Muscle layer of colon (tissue), 2 donors: ENCODE measurements around the gene BEST3.

Experiments
- H3K27ac ChIP-seq: one replicate; pipeline ENCODE4 v1.7.0; 2013; ENCODE audit warnings: low read depth, mild to moderate bottlenecking, low read length, moderate library complexity
- H3K27me3 ChIP-seq, 2 donors: one replicate each; pipeline ENCODE4 v1.7.0; 2013; ENCODE audit warnings: low read length in 2 of 2, mild to moderate bottlenecking in 2 of 2; ENCODE audit not compliant: insufficient read depth in 2 of 2, control insufficient read depth in 1 of 2
- H3K36me3 ChIP-seq: one replicate; pipeline ENCODE4 v1.7.0; 2013; ENCODE audit warnings: mild to moderate bottlenecking, low read length; ENCODE audit not compliant: insufficient read depth
- H3K4me1 ChIP-seq: one replicate; pipeline ENCODE4 v1.7.0; 2013; ENCODE audit warnings: mild to moderate bottlenecking, low read length; ENCODE audit not compliant: insufficient read depth
- H3K4me3 ChIP-seq, 2 donors: one replicate each; pipeline ENCODE4 v1.7.0; 2013; ENCODE audit warnings: low read length in 2 of 2, low read depth in 1 of 2, mild to moderate bottlenecking in 1 of 2, moderate library complexity in 1 of 2
- H3K9ac ChIP-seq: one replicate; pipeline ENCODE4 v1.7.0; 2013; ENCODE audit warnings: low read length
- H3K9me3 ChIP-seq: one replicate; pipeline ENCODE4 v1.7.0; 2013; ENCODE audit warnings: mild to moderate bottlenecking, low read length
- donor health status: abdominal sarcoma.
- donor health status: Adenocarcinoma of cecum.

BEST3 gene

DNA sequence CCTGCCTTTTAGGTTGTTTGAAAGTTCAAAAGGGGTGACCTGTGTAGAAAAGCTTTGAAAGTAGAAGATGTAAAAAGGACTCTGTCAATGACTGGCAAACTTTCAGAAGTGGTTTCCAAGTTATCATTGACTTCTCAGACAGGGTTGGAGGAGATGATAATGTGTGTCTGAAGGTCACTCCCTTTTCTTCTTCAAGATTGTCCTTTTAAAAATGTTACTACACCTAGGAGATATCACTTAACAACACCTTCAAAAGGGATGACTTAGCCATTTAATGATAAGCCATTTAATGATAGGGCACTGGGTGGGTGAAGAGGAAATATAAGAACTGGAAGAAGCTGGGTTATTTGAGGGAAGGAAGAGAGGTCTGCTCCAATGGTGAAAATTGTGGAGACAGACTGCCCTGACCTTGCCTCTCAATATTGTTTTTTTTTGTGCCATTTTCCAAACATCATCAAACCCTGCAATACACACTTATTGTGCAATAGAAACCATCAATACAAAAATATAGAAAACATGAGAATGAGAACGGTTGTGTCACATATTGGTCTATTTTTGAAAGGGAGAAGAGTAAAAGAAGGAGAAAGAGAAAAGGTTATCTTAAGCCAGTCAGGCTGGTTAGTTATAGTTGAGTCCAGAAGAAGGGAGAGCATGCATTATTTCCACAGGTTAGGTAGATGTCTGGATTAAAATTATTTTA lies 38.8 kb downstream of the BEST3 start:
- H3K4me3 ChIP-seq = no peak overlapping the region
- no peaks in the 10 kb centered on the region for H3K9me3 ChIP-seq
- H3K27ac ChIP-seq = no peak overlapping the region
- H3K36me3 ChIP-seq = no peaks in the 10 kb centered on the region
- no peaks in the 10 kb centered on the region for H3K27me3 ChIP-seq
- no peak overlapping the region for H3K9ac ChIP-seq
- H3K4me1 ChIP-seq = no peaks in the 10 kb centered on the region

DNA sequence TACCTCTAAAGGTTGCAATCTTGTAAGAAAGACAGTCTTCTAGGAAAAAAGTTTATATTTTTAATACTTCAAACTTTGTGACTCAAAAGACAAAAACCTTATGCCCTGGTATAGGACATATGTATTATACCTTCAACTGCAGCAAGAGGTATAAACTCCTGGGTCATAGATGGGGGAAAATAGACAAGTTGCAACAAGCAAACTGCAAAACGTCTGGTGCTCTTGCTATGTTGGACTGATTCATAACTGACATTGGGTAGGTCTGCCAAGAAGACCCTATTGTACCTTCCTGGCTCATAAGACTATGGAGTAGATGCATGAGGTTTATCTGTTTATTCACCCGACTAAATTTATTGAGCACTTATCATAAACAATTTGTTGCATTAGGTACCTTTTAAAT lies 40.9 kb downstream of the BEST3 start:
- Histone ChIP-seq H3K4me3 (no peak overlapping the region), H3K4me1 (no peaks in the 10 kb centered on the region), H3K27me3 (no peaks in the 10 kb centered on the region), H3K27ac (no peak overlapping the region), H3K36me3 (no peaks in the 10 kb centered on the region), H3K9me3 (no peaks in the 10 kb centered on the region), H3K9ac (no peak overlapping the region)

DNA sequence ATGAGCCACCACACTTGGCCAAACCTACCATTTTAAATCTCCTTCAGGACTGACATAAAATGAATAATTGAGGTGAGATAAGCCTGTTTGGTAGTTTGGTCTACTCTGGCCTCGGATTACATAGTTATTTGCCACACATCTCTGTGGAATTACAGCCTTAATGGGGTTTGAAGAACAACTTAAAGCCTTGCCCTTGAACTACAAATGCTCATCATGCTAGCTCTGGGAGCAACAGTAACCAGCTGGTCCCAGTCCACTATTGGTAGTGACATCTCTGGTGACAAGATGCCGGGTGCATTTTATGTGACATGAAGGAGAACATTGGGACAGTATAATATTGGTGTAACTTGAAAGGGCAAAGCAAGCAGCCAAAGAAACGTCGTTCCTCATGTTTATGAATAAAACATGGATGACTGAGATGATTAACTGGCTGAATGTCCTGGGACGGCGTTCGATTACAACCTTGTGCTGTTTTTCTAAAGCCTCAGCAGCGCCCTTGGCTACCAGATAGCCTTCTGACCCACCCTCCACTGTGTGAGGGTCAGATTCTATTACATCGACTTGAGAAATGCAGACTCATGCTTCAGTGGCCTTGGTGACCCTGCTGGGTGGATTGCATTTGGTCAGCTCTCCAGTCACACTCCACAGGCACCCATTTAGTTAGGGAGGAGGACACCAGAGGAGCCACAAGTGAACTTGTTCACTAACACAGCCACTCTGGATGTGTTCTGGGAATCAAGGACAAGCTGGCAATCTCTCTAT lies 41.5 kb downstream of the BEST3 start:
- Histone ChIP-seq H3K9me3 (no peaks in the 10 kb centered on the region), H3K9ac (no peak overlapping the region), H3K4me1 (no peaks in the 10 kb centered on the region), H3K4me3 (no peak overlapping the region), H3K36me3 (no peaks in the 10 kb centered on the region), H3K27ac (no peak overlapping the region), H3K27me3 (no peaks in the 10 kb centered on the region)

DNA sequence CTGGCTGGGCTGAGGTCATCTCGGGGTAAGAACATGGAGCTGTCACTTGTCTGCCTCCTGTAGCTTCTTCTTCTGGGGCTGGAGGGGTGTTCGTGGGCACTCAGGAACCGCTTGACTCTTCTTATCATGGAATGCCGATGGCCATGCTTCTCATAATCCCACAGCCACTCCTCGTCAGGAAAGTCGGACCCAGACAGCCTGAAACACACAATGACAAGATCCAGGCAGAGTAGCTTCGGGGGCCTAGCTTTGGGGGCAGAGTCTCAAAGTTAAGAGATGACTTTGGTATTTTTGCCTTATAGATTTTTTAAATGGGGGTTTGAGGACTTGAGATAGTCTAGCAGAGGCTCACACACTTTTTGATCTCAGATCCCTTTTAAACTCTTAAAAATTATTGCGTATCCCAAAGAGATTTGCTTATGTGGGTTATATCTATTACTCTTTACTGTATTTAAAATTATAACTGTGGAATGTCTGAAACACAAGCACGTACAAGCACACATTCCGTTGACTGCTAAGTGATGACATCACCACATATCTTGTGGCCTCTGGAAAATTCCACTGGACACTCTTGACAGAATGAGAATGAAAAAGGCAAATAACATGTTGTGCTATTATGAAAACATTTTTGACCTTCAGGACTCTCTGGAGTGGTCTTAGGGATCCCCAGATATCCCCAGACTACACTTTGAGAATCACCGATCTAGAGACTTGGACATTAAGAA lies 43.3 kb downstream of the BEST3 start:
- no peaks in the 10 kb centered on the region for H3K9me3 ChIP-seq
- no peaks in the 10 kb centered on the region for H3K4me1 ChIP-seq
- H3K27ac ChIP-seq = no peak overlapping the region
- no peak overlapping the region for H3K9ac ChIP-seq
- H3K36me3 ChIP-seq = no peaks in the 10 kb centered on the region
- H3K27me3 ChIP-seq = no peaks in the 10 kb centered on the region
- H3K4me3 ChIP-seq = no peak overlapping the region

DNA sequence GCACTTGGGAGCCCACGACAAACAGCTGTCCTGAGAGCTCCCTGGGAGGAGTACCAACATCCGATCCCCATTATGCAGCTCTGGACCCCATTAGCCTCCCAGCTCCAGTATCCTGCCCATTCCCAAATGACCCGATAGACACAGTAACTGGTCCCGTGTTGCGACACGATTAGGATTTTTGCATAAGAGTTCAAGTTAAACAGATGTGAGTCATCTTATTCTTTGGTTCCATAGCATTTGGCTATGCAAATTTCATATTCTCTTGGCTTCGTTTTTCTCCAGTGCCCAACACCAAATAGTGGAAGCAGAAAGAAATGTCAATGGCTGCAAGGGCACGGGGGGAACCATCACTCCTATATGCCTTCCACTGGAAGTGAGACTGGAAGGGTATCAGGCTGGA lies 45.4 kb downstream of the BEST3 start:
- Histone ChIP-seq H3K4me1 (no peaks in the 10 kb centered on the region), H3K9me3 (no peaks in the 10 kb centered on the region), H3K36me3 (no peaks in the 10 kb centered on the region), H3K27ac (no peak overlapping the region), H3K4me3 (no peak overlapping the region), H3K9ac (no peak overlapping the region), H3K27me3 (no peaks in the 10 kb centered on the region)

DNA sequence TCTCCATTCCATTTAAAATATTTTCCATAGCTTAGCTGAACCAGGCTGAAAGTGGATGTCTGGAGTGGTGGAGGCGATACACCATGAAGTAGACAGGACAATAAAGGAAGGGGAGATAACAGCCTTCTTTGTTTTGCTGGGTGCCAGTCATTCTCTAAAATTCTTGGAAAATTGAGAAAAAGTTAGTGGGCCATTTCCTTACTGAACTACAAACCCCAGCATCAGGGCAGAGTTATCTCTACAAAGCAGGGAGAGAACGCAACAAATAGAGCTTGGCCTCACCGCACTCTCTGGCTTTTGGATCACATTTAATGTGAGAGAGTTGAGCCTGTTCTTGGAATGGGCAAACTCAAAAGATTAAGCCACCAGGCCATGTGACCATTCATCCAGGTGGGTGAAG lies 47.2 kb downstream of the BEST3 start:
- Histone ChIP-seq H3K4me1 (no peaks in the 10 kb centered on the region), H3K27me3 (no peaks in the 10 kb centered on the region), H3K9ac (no peak overlapping the region), H3K9me3 (no peaks in the 10 kb centered on the region), H3K36me3 (no peaks in the 10 kb centered on the region), H3K27ac (no peak overlapping the region), H3K4me3 (no peak overlapping the region)

DNA sequence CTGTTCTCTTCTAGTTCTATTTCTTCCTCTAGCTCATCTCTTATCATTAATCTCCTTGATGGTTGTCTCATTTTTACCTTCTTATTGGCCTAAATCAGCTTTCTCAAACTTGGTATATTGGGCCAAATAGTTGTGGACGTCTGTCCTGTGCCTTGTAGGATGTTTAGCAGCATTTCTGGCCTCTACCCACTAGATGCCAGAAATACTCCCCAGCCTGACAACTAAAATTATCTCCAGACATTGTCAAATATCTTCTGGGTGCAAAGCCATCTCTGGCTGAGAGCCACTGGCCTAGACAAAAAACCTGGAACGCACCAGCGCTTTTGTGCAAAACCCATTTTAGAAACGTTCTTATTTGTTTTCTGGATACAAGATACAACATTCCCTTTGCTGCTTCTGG lies 49.6 kb downstream of the BEST3 start:
- no peaks in the 10 kb centered on the region for H3K9me3 ChIP-seq
- no peak overlapping the region for H3K9ac ChIP-seq
- H3K36me3 ChIP-seq = no peaks in the 10 kb centered on the region
- H3K27me3 ChIP-seq = no peaks in the 10 kb centered on the region
- no peaks in the 10 kb centered on the region for H3K4me1 ChIP-seq
- H3K4me3 ChIP-seq = no peak overlapping the region
- H3K27ac ChIP-seq = no peak overlapping the region

DNA sequence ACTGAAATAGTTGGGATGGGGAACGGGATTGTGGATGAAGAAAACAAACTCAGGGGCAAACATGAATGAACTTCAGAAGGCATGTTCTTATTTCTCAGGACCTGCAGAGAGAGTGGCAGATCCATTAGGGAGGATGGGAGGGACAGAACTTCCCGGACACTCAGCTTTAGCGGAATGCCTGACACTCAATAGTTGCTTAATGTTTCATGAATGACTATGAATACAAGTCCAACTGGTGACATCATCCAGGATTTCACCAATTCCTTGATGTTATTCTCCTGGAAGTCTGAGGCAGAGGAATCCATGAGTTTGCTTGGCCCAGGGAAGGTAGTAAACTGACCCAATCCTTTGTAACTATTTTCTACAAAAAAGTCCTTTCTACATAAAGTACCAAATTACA lies 50.6 kb downstream of the BEST3 start:
- H3K4me3 ChIP-seq = no peak overlapping the region

DNA sequence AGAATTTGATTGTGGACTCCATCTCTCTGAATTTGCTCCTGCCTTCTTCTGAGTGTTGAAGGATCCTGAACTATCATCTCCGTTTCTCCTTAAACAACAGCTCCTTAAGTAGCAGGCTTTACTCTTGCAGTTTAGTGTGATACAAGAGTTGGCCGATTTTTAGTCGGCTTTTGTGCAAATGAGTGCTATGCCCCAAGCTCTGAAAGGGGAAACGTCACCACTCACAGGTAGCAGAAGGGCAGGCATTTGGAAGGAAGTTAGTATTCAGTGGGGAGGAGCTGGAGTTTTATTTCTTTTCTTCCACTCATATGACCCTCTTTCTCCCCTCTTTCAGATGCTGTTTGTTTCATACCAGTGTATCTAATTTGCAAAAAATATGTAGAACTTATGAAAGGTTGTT lies 51.9 kb downstream of the BEST3 start:
- Histone ChIP-seq H3K27ac (no peak overlapping the region), H3K4me3 (no peak overlapping the region), H3K9me3 (no peaks in the 10 kb centered on the region), H3K4me1 (no peaks in the 10 kb centered on the region), H3K9ac (no peak overlapping the region), H3K27me3 (no peaks in the 10 kb centered on the region), H3K36me3 (no peaks in the 10 kb centered on the region)

More for the DNA sequence above, 50.6 kb downstream of the BEST3 start:
- H3K27me3 ChIP-seq = no peaks in the 10 kb centered on the region
- no peaks in the 10 kb centered on the region for H3K36me3 ChIP-seq
- H3K9me3 ChIP-seq = no peaks in the 10 kb centered on the region
- H3K27ac ChIP-seq = no peak overlapping the region
- H3K9ac ChIP-seq = no peak overlapping the region
- H3K4me1 ChIP-seq = no peaks in the 10 kb centered on the region

DNA sequence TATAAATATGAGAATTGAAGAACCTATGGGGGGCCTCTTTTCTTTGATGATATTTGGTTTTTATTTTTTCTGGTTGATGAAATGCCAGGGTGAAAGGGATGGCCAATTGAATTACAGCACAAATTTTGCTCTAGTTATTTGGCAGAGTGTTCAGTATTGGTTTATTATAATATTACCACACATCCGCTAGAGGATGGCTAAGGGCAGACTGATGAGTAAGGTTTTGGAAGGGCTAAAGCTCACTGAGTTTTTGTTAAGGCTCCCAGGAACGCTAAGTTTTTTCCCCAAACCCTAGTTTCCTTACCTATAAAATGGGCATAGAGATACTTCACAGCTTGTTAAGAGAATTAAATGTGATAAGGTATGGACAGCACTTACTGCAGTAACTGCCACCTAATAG lies 54.1 kb downstream of the BEST3 start:
- Histone ChIP-seq H3K27ac (no peak overlapping the region), H3K36me3 (no peaks in the 10 kb centered on the region), H3K9me3 (no peaks in the 10 kb centered on the region)

DNA sequence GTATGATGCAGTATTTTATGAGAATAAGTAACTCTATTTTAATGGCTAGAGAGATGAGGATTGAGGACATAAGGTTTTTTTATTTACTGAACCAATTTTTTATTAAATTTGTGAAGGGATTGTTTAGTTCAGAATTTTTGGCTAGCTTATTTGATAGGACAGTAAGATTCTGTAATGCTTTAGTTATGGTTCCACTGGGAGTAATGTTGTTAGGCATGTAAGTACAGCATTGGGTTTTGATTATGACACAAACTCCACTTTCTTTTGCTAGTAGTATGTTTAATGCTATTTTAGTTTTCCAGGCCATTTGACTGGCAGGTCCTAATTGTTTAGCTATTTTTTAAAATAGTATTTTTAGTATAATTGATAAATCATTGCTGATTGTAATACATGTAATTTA lies 54.6 kb downstream of the BEST3 start:
- Histone ChIP-seq H3K9me3 (no peaks in the 10 kb centered on the region), H3K27me3 (no peaks in the 10 kb centered on the region), H3K27ac (no peak overlapping the region), H3K36me3 (no peaks in the 10 kb centered on the region), H3K4me3 (no peak overlapping the region), H3K4me1 (no peaks in the 10 kb centered on the region), H3K9ac (no peak overlapping the region)

More for the DNA sequence above, 54.1 kb downstream of the BEST3 start:
- no peak overlapping the region for H3K9ac ChIP-seq
- H3K27me3 ChIP-seq = no peaks in the 10 kb centered on the region
- H3K4me3 ChIP-seq = no peak overlapping the region
- no peaks in the 10 kb centered on the region for H3K4me1 ChIP-seq
